Measurements from ENCODE around the gene ZFP36L1. TPM values are rescaled to one million over a fixed set of nuclear protein-coding genes. Genes with fewer than 3 reads are reported as not detected.
A peak's percentile ranks its signal among the peaks of the same experiment; 100 is the strongest.

Gene ZFP36L1
- total and polyA plus RNA-seq, 7 donors: 45.4 to 225 (median 117) TPM

GRCh38 chr14:68775614-68776126, 17.2 kb downstream of the ZFP36L1 start:
- WGBS, 3 donors: 80 to 88% (median 85%) methylated on average over 6 of the region's 6 CpGs
- no peak for TF ChIP-seq CTCF (IDR thresholded peaks at IDR 0.05)
- peak overlapping the region; percentile 32 for H3K27ac ChIP-seq
- H3K4me1 ChIP-seq: peaks cover 22% of the 10 kb centered on the region
- no peak overlapping the region for H3K4me3 ChIP-seq
- no peaks in the 10 kb centered on the region for H3K36me3 ChIP-seq (ENCODE audit: insufficient read depth in 1 of 2, low read depth in 1 of 2)
- intact Hi-C loops (cut with DNase I): no loop called here
- no peaks in the 10 kb centered on the region for H3K27me3 ChIP-seq (ENCODE audit: insufficient read depth in 3 of 3, low read length in 2 of 3)
- H3K9me3 ChIP-seq: peaks cover 2% of the 10 kb centered on the region
- DNase-seq (peak in 1 of 2 donors; percentile 40), ATAC-seq (no peak)

GRCh38 chr14:68774771-68775613, 17.9 kb downstream of the ZFP36L1 start:
- no peak for TF ChIP-seq CTCF (IDR thresholded peaks at IDR 0.05)
- peak in 1 of 2 donors; percentile 34 for DNase-seq

GRCh38 chr14:68772761-68773381, 20.0 kb downstream of the ZFP36L1 start:
- no peak for TF ChIP-seq CTCF (IDR thresholded peaks at IDR 0.05)

More at GRCh38 chr14:68774771-68775613, 17.9 kb downstream of the ZFP36L1 start:
- no peaks in the 10 kb centered on the region for H3K36me3 ChIP-seq (ENCODE audit: insufficient read depth in 1 of 2, low read depth in 1 of 2)
- intact Hi-C loops (cut with DNase I): no loop called here
- 89 to 91% (median 89%) methylated on average over 4 of the region's 4 CpGs for WGBS, 3 donors
- H3K27ac ChIP-seq: peak overlapping the region; percentile 74
- H3K4me3 ChIP-seq: no peak overlapping the region
- H3K9me3 ChIP-seq: peaks cover 2% of the 10 kb centered on the region
- H3K4me1 ChIP-seq: peaks cover 15% of the 10 kb centered on the region
- ATAC-seq: peak; percentile 15 to 80 (median 64)
- no peaks in the 10 kb centered on the region for H3K27me3 ChIP-seq (ENCODE audit: insufficient read depth in 3 of 3, low read length in 2 of 3)

GRCh38 chr14:68771631-68772030, 21.2 kb downstream of the ZFP36L1 start:
- 57 to 71% (median 71%) methylated on average over 10 of the region's 10 CpGs for WGBS, 3 donors
- no peak overlapping the region for H3K4me3 ChIP-seq
- intact Hi-C loops (cut with DNase I): no loop called here
- H3K4me1 ChIP-seq: no peaks in the 10 kb centered on the region
- TF ChIP-seq CTCF (IDR thresholded peaks at IDR 0.05): no peak
- DNase-seq (peak in 1 of 2 donors; percentile 62), ATAC-seq (no peak)
- H3K27ac ChIP-seq: peak overlapping the region; percentile 65
- H3K36me3 ChIP-seq (ENCODE audit: insufficient read depth in 1 of 2, low read depth in 1 of 2): no peaks in the 10 kb centered on the region
- H3K9me3 ChIP-seq: peaks cover 2% of the 10 kb centered on the region
- no peaks in the 10 kb centered on the region for H3K27me3 ChIP-seq (ENCODE audit: insufficient read depth in 3 of 3, low read length in 2 of 3)

More at GRCh38 chr14:68772761-68773381, 20.0 kb downstream of the ZFP36L1 start:
- Histone ChIP-seq H3K9me3 (peaks cover 2% of the 10 kb centered on the region), H3K4me1 (no peaks in the 10 kb centered on the region), H3K27ac (peak overlapping the region; percentile 65), H3K36me3 (ENCODE audit: insufficient read depth in 1 of 2, low read depth in 1 of 2) (no peaks in the 10 kb centered on the region), H3K4me3 (no peak overlapping the region), H3K27me3 (ENCODE audit: insufficient read depth in 3 of 3, low read length in 2 of 3) (no peaks in the 10 kb centered on the region)
- WGBS, 3 donors: 78 to 89% (median 86%) methylated on average over 6 of the region's 6 CpGs
- ATAC-seq (no peak), DNase-seq (no peak)
- intact Hi-C loops (cut with DNase I): no loop called here
